ENCODE data around the gene ANXA5. TPM values are rescaled to one million over a fixed set of nuclear protein-coding genes. Genes with fewer than 3 reads are reported as not detected.

Gene ANXA5
- total and polyA plus RNA-seq, 2 of the 4 experiments (the other 2 are of a cell fraction) = 780 to 1,448 TPM

DNA sequence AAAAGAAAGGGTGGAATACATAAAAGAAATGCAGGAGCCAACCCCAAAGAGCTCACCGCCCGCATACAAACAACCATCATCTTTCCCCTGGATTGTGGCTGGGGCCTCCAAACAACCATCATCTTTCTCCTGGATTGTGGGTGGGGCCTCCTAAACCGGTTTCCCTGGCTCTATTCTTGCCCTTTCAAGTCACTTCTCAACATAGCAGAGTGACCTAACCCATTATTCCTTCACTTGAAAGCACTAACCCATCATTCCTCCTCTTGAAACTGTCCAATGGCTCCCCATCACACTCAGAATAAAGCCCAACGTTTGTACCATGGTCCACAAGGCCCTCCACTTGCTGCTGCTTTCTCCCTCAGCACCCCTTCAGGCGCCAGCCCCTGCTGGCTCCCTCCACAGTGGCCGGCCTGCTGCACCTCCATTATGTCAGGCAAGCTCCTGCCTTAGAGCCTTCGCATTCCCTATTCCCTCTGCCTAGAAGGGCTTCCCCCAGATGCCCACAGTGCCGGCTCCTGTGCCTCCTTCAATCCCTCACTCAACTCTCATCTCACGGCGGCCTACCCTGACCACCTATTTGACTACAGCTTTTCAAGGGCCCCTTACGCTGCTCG lies 44.1 kb upstream of the ANXA5 start (continued):
- TF ChIP-seq, protein P1, sequence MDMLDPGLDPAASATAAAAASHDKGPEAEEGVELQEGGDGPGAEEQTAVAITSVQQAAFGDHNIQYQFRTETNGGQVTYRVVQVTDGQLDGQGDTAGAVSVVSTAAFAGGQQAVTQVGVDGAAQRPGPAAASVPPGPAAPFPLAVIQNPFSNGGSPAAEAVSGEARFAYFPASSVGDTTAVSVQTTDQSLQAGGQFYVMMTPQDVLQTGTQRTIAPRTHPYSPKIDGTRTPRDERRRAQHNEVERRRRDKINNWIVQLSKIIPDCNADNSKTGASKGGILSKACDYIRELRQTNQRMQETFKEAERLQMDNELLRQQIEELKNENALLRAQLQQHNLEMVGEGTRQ (IDR thresholded peaks at IDR 0.05; ENCODE audit: low read depth, low read length) = no peak

DNA sequence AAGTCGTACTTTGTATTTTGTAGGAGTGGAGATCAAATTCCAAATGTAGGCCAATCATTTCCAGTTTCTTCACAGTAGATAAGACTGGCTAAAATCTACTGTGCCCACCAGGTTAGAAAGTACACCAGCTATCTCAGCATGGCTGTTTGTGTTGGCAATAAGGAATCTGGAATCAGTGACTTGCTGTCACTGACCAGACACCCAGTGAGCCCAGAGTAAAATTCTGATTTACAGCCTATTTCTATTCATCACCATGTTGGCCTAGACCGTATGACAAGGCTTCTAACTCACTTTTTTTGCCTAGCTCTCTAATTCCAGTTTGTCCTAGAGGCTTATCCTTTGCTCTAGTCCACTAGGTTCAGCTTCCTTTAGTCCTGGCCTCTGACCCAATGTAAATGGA lies 42.8 kb upstream of the ANXA5 start:
- WGBS, 2 experiments (ENCODE audit: extremely low coverage in 2 of 2, insufficient read length in 1 of 2) = 22% methylated on average over 1 of the region's 2 CpGs; no CpG with 5 or more reads in 1 of the 2 experiments
- ATAC-seq (ENCODE audit: low read depth) = peak; percentile 18; the same call in 1 of the 2 replicates
- CTCF ChIA-PET = interaction anchor here (1.0 kb wide), 1 partner anchor 12 kb away, joined by 3 read pairs; no protein-coding TSS in a partner anchor
- TF ChIP-seq MAZ (IDR thresholded peaks at IDR 0.05; ENCODE audit: borderline replicate concordance, low read depth, low read length) = no peak
- no peak for TF ChIP-seq MAFK (IDR thresholded peaks at IDR 0.05; ENCODE audit: low read depth, low read length)
- TF ChIP-seq SMC3 (IDR thresholded peaks at IDR 0.05; ENCODE audit: low read depth, low read length) = no peak
- TF ChIP-seq, protein P1 (IDR thresholded peaks at IDR 0.05; ENCODE audit: low read depth, low read length) = no peak
- no peak for TF ChIP-seq MXI1 (IDR thresholded peaks at IDR 0.05; ENCODE audit: borderline replicate concordance, low read depth, low read length)
- TF ChIP-seq RFX5 (IDR thresholded peaks at IDR 0.05; ENCODE audit: low read depth, low read length) = no peak
- TF ChIP-seq CEBPB (IDR thresholded peaks at IDR 0.05; ENCODE audit: low read depth, low read length) = no peak
- TF ChIP-seq, protein P2, sequence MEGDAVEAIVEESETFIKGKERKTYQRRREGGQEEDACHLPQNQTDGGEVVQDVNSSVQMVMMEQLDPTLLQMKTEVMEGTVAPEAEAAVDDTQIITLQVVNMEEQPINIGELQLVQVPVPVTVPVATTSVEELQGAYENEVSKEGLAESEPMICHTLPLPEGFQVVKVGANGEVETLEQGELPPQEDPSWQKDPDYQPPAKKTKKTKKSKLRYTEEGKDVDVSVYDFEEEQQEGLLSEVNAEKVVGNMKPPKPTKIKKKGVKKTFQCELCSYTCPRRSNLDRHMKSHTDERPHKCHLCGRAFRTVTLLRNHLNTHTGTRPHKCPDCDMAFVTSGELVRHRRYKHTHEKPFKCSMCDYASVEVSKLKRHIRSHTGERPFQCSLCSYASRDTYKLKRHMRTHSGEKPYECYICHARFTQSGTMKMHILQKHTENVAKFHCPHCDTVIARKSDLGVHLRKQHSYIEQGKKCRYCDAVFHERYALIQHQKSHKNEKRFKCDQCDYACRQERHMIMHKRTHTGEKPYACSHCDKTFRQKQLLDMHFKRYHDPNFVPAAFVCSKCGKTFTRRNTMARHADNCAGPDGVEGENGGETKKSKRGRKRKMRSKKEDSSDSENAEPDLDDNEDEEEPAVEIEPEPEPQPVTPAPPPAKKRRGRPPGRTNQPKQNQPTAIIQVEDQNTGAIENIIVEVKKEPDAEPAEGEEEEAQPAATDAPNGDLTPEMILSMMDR (conservative IDR thresholded peaks at IDR 0.05; ENCODE audit: low read depth, low read length) = no peak
- no peak for TF ChIP-seq RAD21 (IDR thresholded peaks at IDR 0.05; ENCODE audit: low read length)
- no peak for TF ChIP-seq CHD1 (IDR thresholded peaks at IDR 0.05; ENCODE audit: low read depth, low read length)
- TF ChIP-seq NFE2L2 (IDR thresholded peaks at IDR 0.05; ENCODE audit: low read depth, low read length) = no peak

More for the DNA sequence above, 42.8 kb upstream of the ANXA5 start:
- Histone ChIP-seq H3K4ac (ENCODE audit: low read depth, low read length) (peak overlapping the region; percentile 75), H3K18ac (ENCODE audit: low read depth, low read length) (peak overlapping the region; percentile 8), H3K4me1 (ENCODE audit: control insufficient read depth, insufficient read depth, low read length) (peaks cover 16% of the 10 kb centered on the region), H2BK5ac (ENCODE audit: low read depth, low read length, poor library complexity, severe bottlenecking) (peak overlapping the region; percentile 48), H3K4me3 (ENCODE audit: insufficient read depth, low read depth, low read length) (no peak overlapping the region), H4K91ac (ENCODE audit: insufficient read depth, low read depth, low read length) (peak overlapping the region; percentile 63), H2BK120ac (ENCODE audit: low read depth, low read length) (peak overlapping the region; percentile 92), H4K20me1 (ENCODE audit: insufficient read depth, low read length) (no peaks in the 10 kb centered on the region), H3K9ac (ENCODE audit: low read depth, low read length) (no peak overlapping the region), H3K14ac (replicated peaks; ENCODE audit: low read depth, low read length) (0 out of 2 replicates have a peak overlapping the region, but pooled peaks have one; percentile 61), H4K5ac (ENCODE audit: low read depth, low read length) (peak overlapping the region; percentile 35), H4K8ac (ENCODE audit: low read depth in 2 of 2, low read length in 2 of 2) (peak overlapping the region; percentile 76 to 78), H2AFZ (replicated peaks; ENCODE audit: low read length, poor library complexity) (peak overlapping the region; percentile 6), H3K9me1 (ENCODE audit: insufficient read depth, low read length) (no peaks in the 10 kb centered on the region), H3K4me2 (ENCODE audit: low read depth, low read length) (no peak overlapping the region), H3K23ac (ENCODE audit: low read depth, low read length) (peak overlapping the region; percentile 74; the same call in 1 of the 2 replicates), H3K9me3 (ENCODE audit: control insufficient read depth, insufficient read depth, low read length) (no peaks in the 10 kb centered on the region), H2AK5ac (ENCODE audit: low read depth, low read length) (peak overlapping the region; percentile 41), H3K79me1 (ENCODE audit: low read depth in 1 of 2, low read length in 2 of 2) (no peaks in the 10 kb centered on the region), H2BK15ac (ENCODE audit: low read depth, low read length) (peak overlapping the region; percentile 57), H3K27ac (ENCODE audit: insufficient read depth, low read length) (peak overlapping the region; percentile 48; the same call in 1 of the 2 replicates), H2BK20ac (ENCODE audit: low read depth, low read length) (peak overlapping the region; percentile 92), H2AK9ac (replicated peaks; ENCODE audit: low read depth, low read length, poor library complexity) (no peak overlapping the region), H3K27me3 (ENCODE audit: control insufficient read depth, insufficient read depth, low read length) (no peaks in the 10 kb centered on the region), H3K36me3 (ENCODE audit: control insufficient read depth, insufficient read depth, low read length) (no peaks in the 10 kb centered on the region), H3K56ac (ENCODE audit: extremely low read depth, insufficient read depth, low read length) (no peak overlapping the region; the same call in 1 of the 2 replicates)
- in situ Hi-C loops (cut with MboI; ENCODE audit: low sequenced_read_pairs) = loop anchor here (5.0 to 25.0 kb wide), 4 partner anchors 67 to 552 kb away; no protein-coding TSS in a partner anchor
- no TSS peak for BruUV-seq (replicated peaks)
- POLR2A ChIA-PET (ENCODE audit: unreplicated experiment) = no interaction called here
- no peak for DNase-seq
- intact Hi-C loops (cut with micrococcal nuclease) = no loop called here
- dilution Hi-C loops (cut with HindIII; ENCODE audit: low sequenced_read_pairs, unreplicated experiment) = no loop called here
